Breast epithelium (tissue), 3 donors: ENCODE results near the gene BIRC6.

Experiments used
- CTCF ChIP-seq, 3 donors: fragments of 450-650 bp; IDR thresholded peaks; one replicate each; pipeline ENCODE4 v1.5.1; 2016 to 2017; ENCODE audit warnings: antibody characterized with exemption in 3 of 3, mild to moderate bottlenecking in 3 of 3, moderate library complexity in 3 of 3
- POLR2A ChIP-seq: fragments of 450-650 bp; IDR thresholded peaks from one replicate; pipeline ENCODE4 v1.6.1; 2016; ENCODE audit warnings: antibody characterized with exemption, mild to moderate bottlenecking, moderate library complexity
- POLR2AphosphoS5 ChIP-seq, 3 donors: sonication (generic); formaldehyde crosslinking; IDR thresholded peaks; one replicate each; pipeline ENCODE4 v1.6.1; 2017; ENCODE audit warnings: antibody characterized with exemption in 3 of 3

GRCh38 chr2:32641180-32641579 lies 284.4 kb downstream of the BIRC6 start:
- TF ChIP-seq CTCF (IDR thresholded peaks at IDR 0.05) (no peak), POLR2A (no peak), POLR2AphosphoS5 (IDR thresholded peaks at IDR 0.05) (no peak)
